ENCODE data around the gene PACS2. TPM values are rescaled to one million over a fixed set of nuclear protein-coding genes. Genes with fewer than 3 reads are reported as not detected.
A peak's percentile ranks its signal among the peaks of the same experiment; 100 is the strongest.
"Not testable (repeated sequence)": the region's sequence is repeated elsewhere in the genome, so short reads cannot be mapped to it uniquely, and the experiment has no call there.

The PACS2 gene
- total and polyA plus RNA-seq, 4 donors = 69.2 to 177 (median 123) TPM

GRCh38 chr14:105275267-105275946 lies 39.1 kb upstream of the PACS2 start:
- Histone ChIP-seq H3K27me3 (ENCODE audit: control insufficient read depth, insufficient read depth, low read length) (no peaks in the 10 kb centered on the region), H3K27ac (ENCODE audit: low read depth, low read length) (no peak overlapping the region), H3K4me1 (ENCODE audit: control insufficient read depth, insufficient read depth, low read length) (peaks cover 18% of the 10 kb centered on the region), H3K9me3 (ENCODE audit: control insufficient read depth, insufficient read depth, low read length) (no peaks in the 10 kb centered on the region), H3K36me3 (ENCODE audit: control insufficient read depth, insufficient read depth, low read length) (peaks cover 41% of the 10 kb centered on the region), H3K4me3 (ENCODE audit: low read depth, low read length) (no peak overlapping the region)
- no peak for DNase-seq (ENCODE audit: low read depth in 4 of 6, low spot score in 6 of 6)
- WGBS (ENCODE audit: insufficient coverage) = 61% methylated on average over 3 of the region's 16 CpGs

GRCh38 chr14:105277448-105277847 lies 37.1 kb upstream of the PACS2 start:
- H3K27ac ChIP-seq (ENCODE audit: low read depth, low read length); DNase-seq (ENCODE audit: low read depth in 4 of 6, low spot score in 6 of 6); H3K9me3 ChIP-seq (ENCODE audit: control insufficient read depth, insufficient read depth, low read length); H3K27me3 ChIP-seq (ENCODE audit: control insufficient read depth, insufficient read depth, low read length); H3K4me3 ChIP-seq (ENCODE audit: low read depth, low read length): not testable (repeated sequence)
- Histone ChIP-seq H3K36me3 (ENCODE audit: control insufficient read depth, insufficient read depth, low read length) (peaks cover 37% of the 10 kb centered on the region), H3K4me1 (ENCODE audit: control insufficient read depth, insufficient read depth, low read length) (peaks cover 29% of the 10 kb centered on the region)
- WGBS (ENCODE audit: insufficient coverage) = no CpG with 5 or more reads among the region's 4 CpGs

GRCh38 chr14:105279642-105280361 lies 34.7 kb upstream of the PACS2 start:
- peaks cover 29% of the 10 kb centered on the region for H3K4me1 ChIP-seq (ENCODE audit: control insufficient read depth, insufficient read depth, low read length)
- no peaks in the 10 kb centered on the region for H3K27me3 ChIP-seq (ENCODE audit: control insufficient read depth, insufficient read depth, low read length)
- H3K4me3 ChIP-seq (ENCODE audit: low read depth, low read length) = no peak overlapping the region
- no peak for DNase-seq (ENCODE audit: low read depth in 4 of 6, low spot score in 6 of 6)
- no peaks in the 10 kb centered on the region for H3K9me3 ChIP-seq (ENCODE audit: control insufficient read depth, insufficient read depth, low read length)
- H3K36me3 ChIP-seq (ENCODE audit: control insufficient read depth, insufficient read depth, low read length) = peaks cover 39% of the 10 kb centered on the region
- no peak overlapping the region for H3K27ac ChIP-seq (ENCODE audit: low read depth, low read length)
- WGBS (ENCODE audit: insufficient coverage) = 86% methylated on average over 16 of the region's 18 CpGs

GRCh38 chr14:105280525-105280924 lies 34.0 kb upstream of the PACS2 start:
- Histone ChIP-seq H3K4me1 (ENCODE audit: control insufficient read depth, insufficient read depth, low read length) (peaks cover 22% of the 10 kb centered on the region), H3K9me3 (ENCODE audit: control insufficient read depth, insufficient read depth, low read length) (no peaks in the 10 kb centered on the region), H3K27ac (ENCODE audit: low read depth, low read length) (no peak overlapping the region), H3K4me3 (ENCODE audit: low read depth, low read length) (no peak overlapping the region), H3K27me3 (ENCODE audit: control insufficient read depth, insufficient read depth, low read length) (no peaks in the 10 kb centered on the region), H3K36me3 (ENCODE audit: control insufficient read depth, insufficient read depth, low read length) (peaks cover 34% of the 10 kb centered on the region)
- 96% methylated on average over 17 of the region's 21 CpGs for WGBS (ENCODE audit: insufficient coverage)
- no peak for DNase-seq (ENCODE audit: low read depth in 4 of 6, low spot score in 6 of 6)

- DNase-seq (ENCODE audit: low read depth in 4 of 6, low spot score in 6 of 6) = peak in 3 of 6 donors; percentile 57 to 92 (median 86)
- Histone ChIP-seq H3K27me3 (ENCODE audit: control insufficient read depth, insufficient read depth, low read length) (no peaks in the 10 kb centered on the region), H3K9me3 (ENCODE audit: control insufficient read depth, insufficient read depth, low read length) (no peaks in the 10 kb centered on the region), H3K27ac (ENCODE audit: low read depth, low read length) (no peak overlapping the region), H3K36me3 (ENCODE audit: control insufficient read depth, insufficient read depth, low read length) (peaks cover 40% of the 10 kb centered on the region), H3K4me1 (ENCODE audit: control insufficient read depth, insufficient read depth, low read length) (peaks cover 22% of the 10 kb centered on the region), H3K4me3 (ENCODE audit: low read depth, low read length) (no peak overlapping the region)
- 61% methylated on average over 23 of the region's 23 CpGs for WGBS (ENCODE audit: insufficient coverage)
Measured at GRCh38 chr14:105281371-105282097, 33.0 kb upstream of the PACS2 start.

GRCh38 chr14:105282098-105282725 lies 32.3 kb upstream of the PACS2 start:
- 18% methylated on average over 7 of the region's 16 CpGs for WGBS (ENCODE audit: insufficient coverage)
- DNase-seq (ENCODE audit: low read depth in 4 of 6, low spot score in 6 of 6) = no peak

GRCh38 chr14:105283028-105283427 lies 31.5 kb upstream of the PACS2 start:
- Histone ChIP-seq H3K27ac (ENCODE audit: low read depth, low read length) (no peak overlapping the region), H3K36me3 (ENCODE audit: control insufficient read depth, insufficient read depth, low read length) (peaks cover 51% of the 10 kb centered on the region), H3K27me3 (ENCODE audit: control insufficient read depth, insufficient read depth, low read length) (no peaks in the 10 kb centered on the region), H3K9me3 (ENCODE audit: control insufficient read depth, insufficient read depth, low read length) (no peaks in the 10 kb centered on the region), H3K4me3 (ENCODE audit: low read depth, low read length) (no peak overlapping the region), H3K4me1 (ENCODE audit: control insufficient read depth, insufficient read depth, low read length) (peaks cover 22% of the 10 kb centered on the region)
- DNase-seq (ENCODE audit: low read depth in 4 of 6, low spot score in 6 of 6) = no peak
- 47% methylated on average over 10 of the region's 10 CpGs for WGBS (ENCODE audit: insufficient coverage)

More at GRCh38 chr14:105282098-105282725, 32.3 kb upstream of the PACS2 start:
- H3K9me3 ChIP-seq (ENCODE audit: control insufficient read depth, insufficient read depth, low read length) = no peaks in the 10 kb centered on the region
- no peak overlapping the region for H3K4me3 ChIP-seq (ENCODE audit: low read depth, low read length)
- H3K4me1 ChIP-seq (ENCODE audit: control insufficient read depth, insufficient read depth, low read length) = peaks cover 22% of the 10 kb centered on the region
- no peaks in the 10 kb centered on the region for H3K27me3 ChIP-seq (ENCODE audit: control insufficient read depth, insufficient read depth, low read length)
- H3K27ac ChIP-seq (ENCODE audit: low read depth, low read length) = no peak overlapping the region
- H3K36me3 ChIP-seq (ENCODE audit: control insufficient read depth, insufficient read depth, low read length) = peaks cover 44% of the 10 kb centered on the region

- H3K4me3 ChIP-seq (ENCODE audit: low read depth, low read length) = no peak overlapping the region
- no peak overlapping the region for H3K27ac ChIP-seq (ENCODE audit: low read depth, low read length)
- WGBS (ENCODE audit: insufficient coverage) = 90% methylated on average over 14 of the region's 15 CpGs
Measured at GRCh38 chr14:105283899-105284298, 30.6 kb upstream of the PACS2 start.

GRCh38 chr14:105285174-105285573 lies 29.4 kb upstream of the PACS2 start:
- Histone ChIP-seq H3K27me3 (ENCODE audit: control insufficient read depth, insufficient read depth, low read length) (no peaks in the 10 kb centered on the region), H3K36me3 (ENCODE audit: control insufficient read depth, insufficient read depth, low read length) (peaks cover 53% of the 10 kb centered on the region), H3K4me1 (ENCODE audit: control insufficient read depth, insufficient read depth, low read length) (peaks cover 22% of the 10 kb centered on the region), H3K27ac (ENCODE audit: low read depth, low read length) (no peak overlapping the region), H3K4me3 (ENCODE audit: low read depth, low read length) (no peak overlapping the region), H3K9me3 (ENCODE audit: control insufficient read depth, insufficient read depth, low read length) (no peaks in the 10 kb centered on the region)
- no peak for DNase-seq (ENCODE audit: low read depth in 4 of 6, low spot score in 6 of 6)
- 84% methylated on average over 5 of the region's 8 CpGs for WGBS (ENCODE audit: insufficient coverage)

More at GRCh38 chr14:105283899-105284298, 30.6 kb upstream of the PACS2 start:
- H3K9me3 ChIP-seq (ENCODE audit: control insufficient read depth, insufficient read depth, low read length) = no peaks in the 10 kb centered on the region
- DNase-seq (ENCODE audit: low read depth in 4 of 6, low spot score in 6 of 6) = no peak
- no peaks in the 10 kb centered on the region for H3K27me3 ChIP-seq (ENCODE audit: control insufficient read depth, insufficient read depth, low read length)
- peaks cover 22% of the 10 kb centered on the region for H3K4me1 ChIP-seq (ENCODE audit: control insufficient read depth, insufficient read depth, low read length)
- H3K36me3 ChIP-seq (ENCODE audit: control insufficient read depth, insufficient read depth, low read length) = peaks cover 51% of the 10 kb centered on the region
